Measurements from ENCODE around the gene GEN1.
A peak's percentile ranks its signal among the peaks of the same experiment; 100 is the strongest.
"Not testable (repeated sequence)": the region's sequence is repeated elsewhere in the genome, so short reads cannot be mapped to it uniquely, and the experiment has no call there.

Gene GEN1

GRCh38 chr2:17813742-17814473 is 60.0 kb downstream of the GEN1 start:
- no peaks in the 10 kb centered on the region for H3K36me3 ChIP-seq (ENCODE audit: control insufficient read depth, insufficient read depth, low read length)
- H3K4me1 ChIP-seq (ENCODE audit: control insufficient read depth, insufficient read depth, low read length) = peaks cover 4% of the 10 kb centered on the region; the same call in 1 of the 2 replicates
- no peak overlapping the region for H3K4me3 ChIP-seq (ENCODE audit: low read depth, low read length)
- no peaks in the 10 kb centered on the region for H3K27me3 ChIP-seq (ENCODE audit: control insufficient read depth, insufficient read depth, low read length)
- no peaks in the 10 kb centered on the region for H3K9me3 ChIP-seq (ENCODE audit: control insufficient read depth, insufficient read depth, low read length)
- no peak overlapping the region for H3K27ac ChIP-seq (ENCODE audit: low read depth, low read length)
- H3K9ac ChIP-seq (ENCODE audit: low read depth, low read length) = no peak overlapping the region

GRCh38 chr2:17814601-17815000 is 60.7 kb downstream of the GEN1 start:
- peaks cover 4% of the 10 kb centered on the region; the same call in 1 of the 2 replicates for H3K4me1 ChIP-seq (ENCODE audit: control insufficient read depth, insufficient read depth, low read length)
- no peaks in the 10 kb centered on the region for H3K9me3 ChIP-seq (ENCODE audit: control insufficient read depth, insufficient read depth, low read length)
- H3K36me3 ChIP-seq (ENCODE audit: control insufficient read depth, insufficient read depth, low read length) = no peaks in the 10 kb centered on the region
- H3K9ac ChIP-seq (ENCODE audit: low read depth, low read length) = no peak overlapping the region
- no peak overlapping the region for H3K27ac ChIP-seq (ENCODE audit: low read depth, low read length)
- no peak overlapping the region for H3K4me3 ChIP-seq (ENCODE audit: low read depth, low read length)
- no peaks in the 10 kb centered on the region for H3K27me3 ChIP-seq (ENCODE audit: control insufficient read depth, insufficient read depth, low read length)

GRCh38 chr2:17815468-17816184 is 61.7 kb downstream of the GEN1 start:
- Histone ChIP-seq H3K9me3 (ENCODE audit: control insufficient read depth, insufficient read depth, low read length) (no peaks in the 10 kb centered on the region), H3K27me3 (ENCODE audit: control insufficient read depth, insufficient read depth, low read length) (no peaks in the 10 kb centered on the region), H3K9ac (ENCODE audit: low read depth, low read length) (no peak overlapping the region), H3K4me3 (ENCODE audit: low read depth, low read length) (no peak overlapping the region), H3K4me1 (ENCODE audit: control insufficient read depth, insufficient read depth, low read length) (peaks cover 2% of the 10 kb centered on the region; the same call in 1 of the 2 replicates), H3K27ac (ENCODE audit: low read depth, low read length) (peak overlapping the region; percentile 7), H3K36me3 (ENCODE audit: control insufficient read depth, insufficient read depth, low read length) (no peaks in the 10 kb centered on the region)

- Histone ChIP-seq H3K27ac (ENCODE audit: low read depth, low read length) (peak within 1 kb of the TSS; percentile 7), H3K9ac (ENCODE audit: low read depth, low read length) (no peak within 1 kb of the TSS), H3K4me1 (ENCODE audit: control insufficient read depth, insufficient read depth, low read length) (no peaks in the 10 kb centered on the region)
These were observed 62.7 kb downstream of the GEN1 start, which contains the start of gene MSGN1 for GRCh38 chr2:17816396-17817245. Gene MSGN1 (plus strand): TSS chr2:17816460. CDS start chr2:17816519, 59 bp downstream.

GRCh38 chr2:17818235-17818815 is 64.4 kb downstream of the GEN1 start:
- Histone ChIP-seq H3K4me1 (ENCODE audit: control insufficient read depth, insufficient read depth, low read length) (peaks cover 8% of the 10 kb centered on the region), H3K36me3 (ENCODE audit: control insufficient read depth, insufficient read depth, low read length) (no peaks in the 10 kb centered on the region), H3K27ac (ENCODE audit: low read depth, low read length) (no peak overlapping the region), H3K9ac (ENCODE audit: low read depth, low read length) (no peak overlapping the region), H3K4me3 (ENCODE audit: low read depth, low read length) (no peak overlapping the region), H3K9me3 (ENCODE audit: control insufficient read depth, insufficient read depth, low read length) (no peaks in the 10 kb centered on the region), H3K27me3 (ENCODE audit: control insufficient read depth, insufficient read depth, low read length) (no peaks in the 10 kb centered on the region)

More at GRCh38 chr2:17816396-17817245, 62.7 kb downstream of the GEN1 start, which contains the start of gene MSGN1:
- H3K36me3 ChIP-seq (ENCODE audit: control insufficient read depth, insufficient read depth, low read length) = no peaks in the 10 kb centered on the region
- H3K9me3 ChIP-seq (ENCODE audit: control insufficient read depth, insufficient read depth, low read length) = no peaks in the 10 kb centered on the region
- no peak within 1 kb of the TSS for H3K4me3 ChIP-seq (ENCODE audit: low read depth, low read length)
- H3K27me3 ChIP-seq (ENCODE audit: control insufficient read depth, insufficient read depth, low read length) = no peaks in the 10 kb centered on the region

GRCh38 chr2:17821080-17821479 is 67.1 kb downstream of the GEN1 start:
- no peaks in the 10 kb centered on the region for H3K9me3 ChIP-seq (ENCODE audit: control insufficient read depth, insufficient read depth, low read length)
- no peak overlapping the region for H3K9ac ChIP-seq (ENCODE audit: low read depth, low read length)
- peaks cover 8% of the 10 kb centered on the region for H3K4me1 ChIP-seq (ENCODE audit: control insufficient read depth, insufficient read depth, low read length)

GRCh38 chr2:17821535-17822444 is 67.9 kb downstream of the GEN1 start:
- Histone ChIP-seq H3K4me3 (ENCODE audit: low read depth, low read length) (no peak overlapping the region), H3K9ac (ENCODE audit: low read depth, low read length) (no peak overlapping the region), H3K4me1 (ENCODE audit: control insufficient read depth, insufficient read depth, low read length) (peaks cover 12% of the 10 kb centered on the region), H3K27me3 (ENCODE audit: control insufficient read depth, insufficient read depth, low read length) (peaks cover 3% of the 10 kb centered on the region; the same call in 1 of the 2 replicates), H3K27ac (ENCODE audit: low read depth, low read length) (no peak overlapping the region), H3K9me3 (ENCODE audit: control insufficient read depth, insufficient read depth, low read length) (no peaks in the 10 kb centered on the region), H3K36me3 (ENCODE audit: control insufficient read depth, insufficient read depth, low read length) (no peaks in the 10 kb centered on the region)

More at GRCh38 chr2:17821080-17821479, 67.1 kb downstream of the GEN1 start:
- no peaks in the 10 kb centered on the region for H3K36me3 ChIP-seq (ENCODE audit: control insufficient read depth, insufficient read depth, low read length)
- peaks cover 3% of the 10 kb centered on the region; the same call in 1 of the 2 replicates for H3K27me3 ChIP-seq (ENCODE audit: control insufficient read depth, insufficient read depth, low read length)
- H3K4me3 ChIP-seq (ENCODE audit: low read depth, low read length) = no peak overlapping the region
- H3K27ac ChIP-seq (ENCODE audit: low read depth, low read length) = no peak overlapping the region

GRCh38 chr2:17822445-17823117 is 68.6 kb downstream of the GEN1 start:
- Histone ChIP-seq H3K9me3 (ENCODE audit: control insufficient read depth, insufficient read depth, low read length) (no peaks in the 10 kb centered on the region), H3K9ac (ENCODE audit: low read depth, low read length) (no peak overlapping the region), H3K27me3 (ENCODE audit: control insufficient read depth, insufficient read depth, low read length) (peaks cover 3% of the 10 kb centered on the region; the same call in 1 of the 2 replicates), H3K36me3 (ENCODE audit: control insufficient read depth, insufficient read depth, low read length) (no peaks in the 10 kb centered on the region), H3K27ac (ENCODE audit: low read depth, low read length) (no peak overlapping the region), H3K4me3 (ENCODE audit: low read depth, low read length) (no peak overlapping the region), H3K4me1 (ENCODE audit: control insufficient read depth, insufficient read depth, low read length) (peaks cover 18% of the 10 kb centered on the region)

GRCh38 chr2:17823646-17824045 is 69.7 kb downstream of the GEN1 start:
- not testable (repeated sequence) for H3K9me3 ChIP-seq (ENCODE audit: control insufficient read depth, insufficient read depth, low read length); H3K27ac ChIP-seq (ENCODE audit: low read depth, low read length); H3K4me3 ChIP-seq (ENCODE audit: low read depth, low read length); H3K9ac ChIP-seq (ENCODE audit: low read depth, low read length); H3K27me3 ChIP-seq (ENCODE audit: control insufficient read depth, insufficient read depth, low read length); H3K36me3 ChIP-seq (ENCODE audit: control insufficient read depth, insufficient read depth, low read length)
- peaks cover 28% of the 10 kb centered on the region for H3K4me1 ChIP-seq (ENCODE audit: control insufficient read depth, insufficient read depth, low read length)

Measured in HUES48 (cell line).